GM12878 (cell line): ENCODE results near the gene HEBP2. TPM values are rescaled to one million over a fixed set of nuclear protein-coding genes. Genes with fewer than 3 reads are reported as not detected.

ENCODE experiments used
- ATAC-seq: fragments of 200-7000 bp; cut with Tn5 transposase; 3 replicates; pipeline ENCODE4 v1.9.1; 2020; ENCODE audit warnings: mild to moderate bottlenecking, moderate library complexity
- BruUV-seq: library from RNA; stranded (reverse); fragments of 400-500 nt; replicated peaks from 2 replicates; lab custom pipeline; 2021; lab: Mats Ljungman, UMichigan
- CTCF ChIA-PET: fragments of 300-600 bp; sonication (Branson Sonifier 250); formaldehyde crosslinking; extraction: SDS; loops from one replicate; lab custom pipeline; 2021; ENCODE audit warnings: inconsistent platforms; lab: Yijun Ruan, JAX
- POLR2A ChIA-PET: fragments of 350-600 bp; formaldehyde crosslinking; extraction: SDS; loops from one replicate; lab custom pipeline; 2021; ENCODE audit warnings: inconsistent platforms; lab: Charles Lee
- RAD21 ChIA-PET: fragments of 300-600 bp; sonication (Branson Sonifier 250); formaldehyde crosslinking; loops from one replicate; lab custom pipeline; 2023; ENCODE audit warnings: antibody characterized with exemption; ENCODE audit not compliant: unreplicated experiment; lab: Charles Lee
- SMC1A ChIA-PET: fragments of 300-600 bp; sonication (Branson Sonifier 250); formaldehyde crosslinking; loops from one replicate; lab custom pipeline; 2023; ENCODE audit not compliant: unreplicated experiment, uncharacterized antibody; lab: Charles Lee
- DNase-seq: peaks from one replicate; pipeline ENCODE4 v3.0.0-alpha.2; 2011; ENCODE audit warnings: low read depth, low spot score
- FAIRE-seq: peaks from 3 replicates; lab custom pipeline; 2011; peaks lifted over from hg19 to GRCh38; lab: Jason Lieb, UNC
- H2AFZ ChIP-seq: 2 replicates; pipeline ENCODE4 v1.6.0; 2011; ENCODE audit warnings: low read depth, low read length, control low read depth; ENCODE audit not compliant: control insufficient read depth
- H3K27ac ChIP-seq: 2 replicates; pipeline ENCODE4 v1.5.1; 2011; ENCODE audit warnings: control low read depth; ENCODE audit not compliant: control insufficient read depth, insufficient read depth
- H3K27me3 ChIP-seq, 2 experiments: replicated peaks in 1 of 2; 2 replicates each; pipeline versions ENCODE4 v1.6.0 to v1.6.1; 2011; ENCODE audit warnings: low read length in 1 of 2; ENCODE audit not compliant: control insufficient read depth in 2 of 2, insufficient read depth in 2 of 2
- H3K36me3 ChIP-seq, 2 experiments: 2 replicates each; pipeline ENCODE4 v1.5.1; 2011; ENCODE audit warnings: low read length in 1 of 2; ENCODE audit not compliant: control insufficient read depth in 2 of 2, insufficient read depth in 2 of 2
- H3K4me1 ChIP-seq: 2 replicates; pipeline ENCODE4 v1.6.1; 2011; ENCODE audit warnings: mild to moderate bottlenecking, low read length, moderate library complexity, mixed read lengths; ENCODE audit not compliant: control insufficient read depth, insufficient read depth
- H3K4me2 ChIP-seq: 2 replicates; pipeline ENCODE4 v1.6.0; 2011; ENCODE audit warnings: control low read depth; ENCODE audit not compliant: control insufficient read depth, insufficient read depth
- H3K4me3 ChIP-seq: fragments of 200-600 bp; sonication (generic); 2 replicates; pipeline ENCODE4 v1.5.1; 2016
- H3K79me2 ChIP-seq: 2 replicates; pipeline ENCODE4 v1.6.0; 2011; ENCODE audit warnings: low read length; ENCODE audit not compliant: control insufficient read depth, insufficient read depth
- H3K9ac ChIP-seq: 2 replicates; pipeline ENCODE4 v1.8.0; 2011; ENCODE audit warnings: low read length, control low read depth, mixed read lengths; ENCODE audit not compliant: control insufficient read depth, insufficient read depth
- H3K9me3 ChIP-seq: replicated peaks from 3 replicates; pipeline ENCODE4 v1.5.1; 2011; ENCODE audit warnings: mild to moderate bottlenecking, low read length; ENCODE audit not compliant: control insufficient read depth, insufficient read depth
- H4K20me1 ChIP-seq: 2 replicates; pipeline ENCODE4 v1.6.0; 2011; ENCODE audit not compliant: control insufficient read depth, insufficient read depth
- ATF7 ChIP-seq: fragments of 450-650 bp; IDR thresholded peaks from 2 replicates; pipeline ENCODE4 v1.6.1; 2016; ENCODE audit warnings: low read depth, mild to moderate bottlenecking
- BCL11A ChIP-seq: IDR thresholded peaks from 2 replicates; pipeline ENCODE4 v1.6.1; 2011; ENCODE audit warnings: low read depth, low read length
- CREM ChIP-seq: IDR thresholded peaks from 2 replicates; pipeline ENCODE4 v1.6.1; 2014; ENCODE audit warnings: antibody characterized with exemption, low read depth
- DPF2 ChIP-seq: fragments of 450-650 bp; IDR thresholded peaks from 2 replicates; pipeline ENCODE4 v1.6.1; 2017; ENCODE audit warnings: mild to moderate bottlenecking
- EGR1 ChIP-seq, 2 experiments: IDR thresholded peaks; 1 replicate in 1 of 2; 2 replicates in 1 of 2; pipeline ENCODE4 v1.6.1; 2011 to 2012; ENCODE audit warnings: low read depth in 2 of 2, low read length in 2 of 2, borderline replicate concordance in 1 of 2, mild to moderate bottlenecking in 1 of 2, moderate library complexity in 1 of 2
- IRF4 ChIP-seq: IDR thresholded peaks from 2 replicates; pipeline ENCODE4 v1.6.1; 2011; ENCODE audit warnings: low read depth, low read length
- JUNB ChIP-seq: IDR thresholded peaks from 2 replicates; pipeline ENCODE4 v1.6.1; 2016; ENCODE audit warnings: antibody characterized with exemption, mild to moderate bottlenecking
- JUND ChIP-seq: IDR thresholded peaks from 2 replicates; pipeline ENCODE4 v1.6.1; 2012; ENCODE audit warnings: low read depth, mild to moderate bottlenecking, low read length, improper control_type of control experiment, moderate library complexity
- MAX ChIP-seq: IDR thresholded peaks from 2 replicates; pipeline ENCODE4 v1.6.1; 2012; ENCODE audit warnings: low read depth, low read length, improper control_type of control experiment
- MYB ChIP-seq: fragments of 150-350 bp; IDR thresholded peaks from 2 replicates; pipeline ENCODE4 v1.6.1; 2014; ENCODE audit warnings: mild to moderate bottlenecking, low read depth, low read length, borderline replicate concordance
- PAX5 ChIP-seq: IDR thresholded peaks from 2 replicates; pipeline ENCODE4 v1.6.1; 2011; ENCODE audit warnings: low read depth, low read length, borderline replicate concordance
- POU2F2 ChIP-seq: IDR thresholded peaks from 3 replicates; pipeline ENCODE4 v1.6.1; 2011; ENCODE audit warnings: low read depth, mild to moderate bottlenecking, low read length, borderline replicate concordance
- RB1 ChIP-seq: fragments of 450-650 bp; formaldehyde crosslinking; IDR thresholded peaks from 2 replicates; pipeline ENCODE4 v1.6.1; 2017; ENCODE audit warnings: mild to moderate bottlenecking, borderline replicate concordance
- ZNF207 ChIP-seq: fragments of 450-650 bp; IDR thresholded peaks from 2 replicates; pipeline ENCODE4 v1.6.1; 2014; ENCODE audit warnings: antibody characterized with exemption, mild to moderate bottlenecking, borderline replicate concordance
- WGBS: methylation state at CpG from one replicate; pipeline ENCODE4 v1.1.6; 2016; ENCODE audit warnings: low lambda C conversion rate; ENCODE audit not compliant: insufficient replicate concordance, insufficient coverage; ENCODE audit errors: missing lambda C conversion rate; 5-methylcytosine and 5-hydroxymethylcytosine counted together
- in situ Hi-C: fragments of 300-500 bp; cut with MboI; formaldehyde crosslinking; loops from 9 replicates; pipeline ENCODE4 v1.14.3; 2018; ENCODE audit warnings: mixed read lengths
- intact Hi-C: fragments of 100-400 bp; cut with micrococcal nuclease; formaldehyde crosslinking; loops from one replicate; pipeline ENCODE4 v1.14.2; 2022; ENCODE audit not compliant: unreplicated experiment
- polyA plus RNA-seq, 11 experiments: library from polyadenylated mRNA; depleted of rRNA in 4 of 11; unstranded in 6 of 11; stranded (reverse) in 5 of 11; fragments of >200 nt; fragmentation: Nextera tagmentation in 4 of 11; fragmentation: Illumina TruSeq in 1 of 11; extraction: Ambion mirVana in 4 of 11; extraction: Trizol in 1 of 11; gene quantifications; 1 replicate in 1 of 11; 2 replicates in 10 of 11; pipeline versions ENCODE4 v1.2.1 to v1.2.3, GENCODE V29; 2011 to 2016; ENCODE audit warnings: inconsistent platforms in 2 of 11, missing spikeins in 2 of 11, low read depth in 1 of 11
- total RNA-seq, 4 experiments: library from RNA; depleted of rRNA in 3 of 4; stranded (reverse); fragments of >200 nt in 3 of 4; fragmentation: Illumina TruSeq in 1 of 4; extraction: Trizol in 1 of 4; gene quantifications; 2 replicates each; pipeline versions ENCODE4 v1.2.1 to v1.2.3, GENCODE V29; 2013 to 2021
- TF ChIP-seq, protein P1 (sequence below): IDR thresholded peaks from 2 replicates; pipeline ENCODE4 v1.6.1; 2012; ENCODE audit warnings: improper control_type of control experiment, low read depth, low read length; ENCODE audit not compliant: insufficient replicate concordance
- TF ChIP-seq, protein P2 (sequence below): fragments of 150-350 bp; IDR thresholded peaks from 2 replicates; pipeline ENCODE4 v1.6.1; 2016; ENCODE audit warnings: low read depth, low read length

The HEBP2 gene
- total and polyA plus RNA-seq, 10 of the 15 experiments (the other 5 are each of a cell fraction or from before 2014, with no cell fraction given), result 3.8 to 41.8 (median 16.9) TPM

GRCh38 chr6:138450445-138450844 lies 46.4 kb downstream of the HEBP2 start:
- H3K9ac ChIP-seq, result no peak overlapping the region
- no peak overlapping the region for H3K4me2 ChIP-seq
- H3K27ac ChIP-seq, result no peak overlapping the region
- no peak overlapping the region for H2AFZ ChIP-seq
- in situ Hi-C loops, result no loop called here
- intact Hi-C loops, result no loop called here
- ATAC-seq, result peak; percentile 81
- H4K20me1 ChIP-seq, result no peaks in the 10 kb centered on the region
- peak; percentile 23 for DNase-seq
- H3K9me3 ChIP-seq, result no peaks in the 10 kb centered on the region
- peaks cover 9% of the 10 kb centered on the region for H3K4me1 ChIP-seq
- FAIRE-seq, result peak; percentile 23
- POLR2A ChIA-PET, result interaction anchor here (0.5 to 1.3 kb wide), 4 partner anchors 14 to 189 kb away, joined by 3 to 5 read pairs (median 4); no protein-coding TSS in a partner anchor
- RAD21 ChIA-PET, result interaction anchor here (0.9 to 2.8 kb wide), 2 partner anchors 37 to 59 kb away, joined by 4 to 10 read pairs; no protein-coding TSS in a partner anchor
- H3K36me3 ChIP-seq, result no peaks in the 10 kb centered on the region; a peak in 1 of 4 replicates
- no peaks in the 10 kb centered on the region for H3K27me3 ChIP-seq
- CTCF ChIA-PET, result interaction anchor here (0.7 to 9.5 kb wide), 9 partner anchors 8 to 141 kb away, joined by 3 to 99 read pairs (median 4); no protein-coding TSS in a partner anchor
- no TSS peak for BruUV-seq
- H3K79me2 ChIP-seq, result no peaks in the 10 kb centered on the region
- SMC1A ChIA-PET, result interaction anchor here (0.6 to 7.4 kb wide), 14 partner anchors 9 to 142 kb away, joined by 3 to 51 read pairs (median 3); no protein-coding TSS in a partner anchor
- no peak overlapping the region for H3K4me3 ChIP-seq
- WGBS, result 2% methylated on average over 3 of the region's 3 CpGs
- TF ChIP-seq MAX, result no peak
- 0 out of 2 replicates have a peak, but pooled peaks have one; percentile 12 for TF ChIP-seq RB1
- TF ChIP-seq BCL11A, result 0 out of 2 replicates have a peak, but pooled peaks have one; percentile 38
- 0 out of 2 replicates have a peak, but pooled peaks have one; percentile 33 for TF ChIP-seq IRF4
- no peak for TF ChIP-seq MYB
- TF ChIP-seq, protein P1, sequence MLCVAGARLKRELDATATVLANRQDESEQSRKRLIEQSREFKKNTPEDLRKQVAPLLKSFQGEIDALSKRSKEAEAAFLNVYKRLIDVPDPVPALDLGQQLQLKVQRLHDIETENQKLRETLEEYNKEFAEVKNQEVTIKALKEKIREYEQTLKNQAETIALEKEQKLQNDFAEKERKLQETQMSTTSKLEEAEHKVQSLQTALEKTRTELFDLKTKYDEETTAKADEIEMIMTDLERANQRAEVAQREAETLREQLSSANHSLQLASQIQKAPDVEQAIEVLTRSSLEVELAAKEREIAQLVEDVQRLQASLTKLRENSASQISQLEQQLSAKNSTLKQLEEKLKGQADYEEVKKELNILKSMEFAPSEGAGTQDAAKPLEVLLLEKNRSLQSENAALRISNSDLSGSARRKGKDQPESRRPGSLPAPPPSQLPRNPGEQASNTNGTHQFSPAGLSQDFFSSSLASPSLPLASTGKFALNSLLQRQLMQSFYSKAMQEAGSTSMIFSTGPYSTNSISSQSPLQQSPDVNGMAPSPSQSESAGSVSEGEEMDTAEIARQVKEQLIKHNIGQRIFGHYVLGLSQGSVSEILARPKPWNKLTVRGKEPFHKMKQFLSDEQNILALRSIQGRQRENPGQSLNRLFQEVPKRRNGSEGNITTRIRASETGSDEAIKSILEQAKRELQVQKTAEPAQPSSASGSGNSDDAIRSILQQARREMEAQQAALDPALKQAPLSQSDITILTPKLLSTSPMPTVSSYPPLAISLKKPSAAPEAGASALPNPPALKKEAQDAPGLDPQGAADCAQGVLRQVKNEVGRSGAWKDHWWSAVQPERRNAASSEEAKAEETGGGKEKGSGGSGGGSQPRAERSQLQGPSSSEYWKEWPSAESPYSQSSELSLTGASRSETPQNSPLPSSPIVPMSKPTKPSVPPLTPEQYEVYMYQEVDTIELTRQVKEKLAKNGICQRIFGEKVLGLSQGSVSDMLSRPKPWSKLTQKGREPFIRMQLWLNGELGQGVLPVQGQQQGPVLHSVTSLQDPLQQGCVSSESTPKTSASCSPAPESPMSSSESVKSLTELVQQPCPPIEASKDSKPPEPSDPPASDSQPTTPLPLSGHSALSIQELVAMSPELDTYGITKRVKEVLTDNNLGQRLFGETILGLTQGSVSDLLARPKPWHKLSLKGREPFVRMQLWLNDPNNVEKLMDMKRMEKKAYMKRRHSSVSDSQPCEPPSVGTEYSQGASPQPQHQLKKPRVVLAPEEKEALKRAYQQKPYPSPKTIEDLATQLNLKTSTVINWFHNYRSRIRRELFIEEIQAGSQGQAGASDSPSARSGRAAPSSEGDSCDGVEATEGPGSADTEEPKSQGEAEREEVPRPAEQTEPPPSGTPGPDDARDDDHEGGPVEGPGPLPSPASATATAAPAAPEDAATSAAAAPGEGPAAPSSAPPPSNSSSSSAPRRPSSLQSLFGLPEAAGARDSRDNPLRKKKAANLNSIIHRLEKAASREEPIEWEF, result peak; percentile 77
- 0 out of 2 replicates have a peak, but pooled peaks have one; percentile 49 for TF ChIP-seq ZNF207
- TF ChIP-seq, protein P2, sequence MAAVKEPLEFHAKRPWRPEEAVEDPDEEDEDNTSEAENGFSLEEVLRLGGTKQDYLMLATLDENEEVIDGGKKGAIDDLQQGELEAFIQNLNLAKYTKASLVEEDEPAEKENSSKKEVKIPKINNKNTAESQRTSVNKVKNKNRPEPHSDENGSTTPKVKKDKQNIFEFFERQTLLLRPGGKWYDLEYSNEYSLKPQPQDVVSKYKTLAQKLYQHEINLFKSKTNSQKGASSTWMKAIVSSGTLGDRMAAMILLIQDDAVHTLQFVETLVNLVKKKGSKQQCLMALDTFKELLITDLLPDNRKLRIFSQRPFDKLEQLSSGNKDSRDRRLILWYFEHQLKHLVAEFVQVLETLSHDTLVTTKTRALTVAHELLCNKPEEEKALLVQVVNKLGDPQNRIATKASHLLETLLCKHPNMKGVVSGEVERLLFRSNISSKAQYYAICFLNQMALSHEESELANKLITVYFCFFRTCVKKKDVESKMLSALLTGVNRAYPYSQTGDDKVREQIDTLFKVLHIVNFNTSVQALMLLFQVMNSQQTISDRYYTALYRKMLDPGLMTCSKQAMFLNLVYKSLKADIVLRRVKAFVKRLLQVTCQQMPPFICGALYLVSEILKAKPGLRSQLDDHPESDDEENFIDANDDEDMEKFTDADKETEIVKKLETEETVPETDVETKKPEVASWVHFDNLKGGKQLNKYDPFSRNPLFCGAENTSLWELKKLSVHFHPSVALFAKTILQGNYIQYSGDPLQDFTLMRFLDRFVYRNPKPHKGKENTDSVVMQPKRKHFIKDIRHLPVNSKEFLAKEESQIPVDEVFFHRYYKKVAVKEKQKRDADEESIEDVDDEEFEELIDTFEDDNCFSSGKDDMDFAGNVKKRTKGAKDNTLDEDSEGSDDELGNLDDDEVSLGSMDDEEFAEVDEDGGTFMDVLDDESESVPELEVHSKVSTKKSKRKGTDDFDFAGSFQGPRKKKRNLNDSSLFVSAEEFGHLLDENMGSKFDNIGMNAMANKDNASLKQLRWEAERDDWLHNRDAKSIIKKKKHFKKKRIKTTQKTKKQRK, result no peak
- TF ChIP-seq EGR1 (IDR thresholded peaks at IDR 0.05; ENCODE audit: borderline replicate concordance in 1 of 2, low read depth in 2 of 2, low read length in 2 of 2), result no peak
- peak; percentile 28; the same call in 1 of the 2 replicates for TF ChIP-seq JUNB
- peak; percentile 28; the same call in 1 of the 2 replicates for TF ChIP-seq ATF7
- 0 out of 2 replicates have a peak, but pooled peaks have one; percentile 55 for TF ChIP-seq DPF2
- no peak for TF ChIP-seq CREM
- TF ChIP-seq POU2F2, result peak; percentile 51; the same call in 1 of the 3 replicates
- 0 out of 2 replicates have a peak, but pooled peaks have one; percentile 25 for TF ChIP-seq JUND
- peak; percentile 8; the same call in 1 of the 2 replicates for TF ChIP-seq PAX5
